Liver (tissue), 9 donors: ENCODE data around the gene ZNF592. TPM values are rescaled to one million over a fixed set of nuclear protein-coding genes. Genes with fewer than 3 reads are reported as not detected.
"Not testable (repeated sequence)": the region's sequence is repeated elsewhere in the genome, so short reads cannot be mapped to it uniquely, and the experiment has no call there.

ENCODE experiments used
- DNase-seq: peaks from one replicate; pipeline ENCODE4 v3.0.0-alpha.2; 2017; ENCODE audit warnings: low spot score
- H3K27ac ChIP-seq, 2 donors: one replicate each; pipeline ENCODE4 v1.7.0; 2013; ENCODE audit warnings: inconsistent platforms in 2 of 2, low read length in 2 of 2, control low read depth in 1 of 2, low read depth in 1 of 2, mild to moderate bottlenecking in 1 of 2
- H3K27me3 ChIP-seq, 4 donors: one replicate each; pipeline versions ENCODE4 v1.6.1 to v1.7.0; 2013; ENCODE audit warnings: low read length in 3 of 4, inconsistent platforms in 1 of 4, mild to moderate bottlenecking in 1 of 4, moderate library complexity in 1 of 4; ENCODE audit not compliant: control insufficient read depth in 4 of 4, insufficient read depth in 4 of 4
- H3K36me3 ChIP-seq, 4 donors: one replicate each; pipeline versions ENCODE4 v1.6.1 to v1.7.0; 2013; ENCODE audit warnings: low read length in 3 of 4, mild to moderate bottlenecking in 3 of 4, low read depth in 1 of 4, moderate library complexity in 1 of 4; ENCODE audit not compliant: control insufficient read depth in 4 of 4, insufficient read depth in 3 of 4
- H3K4me1 ChIP-seq, 4 donors: one replicate each; pipeline versions ENCODE4 v1.6.1 to v1.7.0; 2013; ENCODE audit warnings: low read length in 3 of 4, mild to moderate bottlenecking in 3 of 4, moderate library complexity in 1 of 4; ENCODE audit not compliant: control insufficient read depth in 4 of 4, insufficient read depth in 4 of 4
- H3K4me3 ChIP-seq, 3 donors: one replicate each; pipeline versions ENCODE4 v1.6.1 to v1.7.0; 2013; ENCODE audit warnings: low read length in 3 of 3, control low read depth in 1 of 3, low read depth in 1 of 3, mild to moderate bottlenecking in 1 of 3
- H3K9ac ChIP-seq, 2 donors: one replicate each; pipeline ENCODE4 v1.7.0; 2013; ENCODE audit warnings: low read length in 2 of 2, mild to moderate bottlenecking in 2 of 2, moderate library complexity in 2 of 2, control low read depth in 1 of 2, low read depth in 1 of 2
- H3K9me3 ChIP-seq, 4 donors: one replicate each; pipeline versions ENCODE4 v1.6.1 to v1.7.0; 2013; ENCODE audit warnings: low read length in 3 of 4; ENCODE audit not compliant: control insufficient read depth in 4 of 4
- CTCF ChIP-seq: fragments of 150-350 bp; IDR thresholded peaks from 2 replicates; pipeline ENCODE4 v1.5.1; 2017; ENCODE audit warnings: improper control_type of control experiment, low read depth, low read length; ENCODE audit not compliant: missing input control
- EGR1 ChIP-seq, 2 donors: IDR thresholded peaks; 2 replicates each; pipeline ENCODE4 v1.6.1; 2016 to 2018; ENCODE audit warnings: antibody characterized with exemption in 2 of 2, low read depth in 2 of 2
- FOXA1 ChIP-seq: IDR thresholded peaks from 2 replicates; pipeline ENCODE4 v1.6.1; 2016; ENCODE audit warnings: antibody characterized with exemption
- FOXA2 ChIP-seq: IDR thresholded peaks from 2 replicates; pipeline ENCODE4 v1.6.1; 2016; ENCODE audit warnings: antibody characterized with exemption
- GABPA ChIP-seq, 2 donors: IDR thresholded peaks in 1 of 2; conservative IDR thresholded peaks in 1 of 2; 2 replicates each; pipeline ENCODE4 v1.6.1; 2016; ENCODE audit warnings: antibody characterized with exemption in 2 of 2, mild to moderate bottlenecking in 1 of 2, moderate library complexity in 1 of 2
- HNF4A ChIP-seq, 2 donors: conservative IDR thresholded peaks; 2 replicates each; pipeline ENCODE4 v1.6.1; 2016; ENCODE audit warnings: antibody characterized with exemption in 2 of 2, mild to moderate bottlenecking in 2 of 2
- JUND ChIP-seq, 2 donors: IDR thresholded peaks; 2 replicates each; pipeline ENCODE4 v1.6.1; 2016; ENCODE audit warnings: antibody characterized with exemption in 2 of 2
- MAX ChIP-seq: IDR thresholded peaks from 2 replicates; pipeline ENCODE4 v1.6.1; 2016; ENCODE audit warnings: antibody characterized with exemption
- NR2F2 ChIP-seq: IDR thresholded peaks from 2 replicates; pipeline ENCODE4 v1.6.1; 2016; ENCODE audit warnings: antibody characterized with exemption
- RAD21 ChIP-seq, 2 donors: IDR thresholded peaks; 2 replicates each; pipeline ENCODE4 v1.6.1; 2016; ENCODE audit warnings: antibody characterized with exemption in 2 of 2, mild to moderate bottlenecking in 2 of 2
- REST ChIP-seq: IDR thresholded peaks from 2 replicates; pipeline ENCODE4 v1.6.1; 2016; ENCODE audit warnings: antibody characterized with exemption, mild to moderate bottlenecking
- RXRA ChIP-seq, 2 donors: IDR thresholded peaks; 2 replicates each; pipeline ENCODE4 v1.6.1; 2017 to 2018; ENCODE audit warnings: antibody characterized with exemption in 2 of 2, mild to moderate bottlenecking in 1 of 2
- TAF1 ChIP-seq: conservative IDR thresholded peaks from 2 replicates; pipeline ENCODE4 v1.6.1; 2016; ENCODE audit warnings: antibody characterized with exemption, mild to moderate bottlenecking
- YY1 ChIP-seq: IDR thresholded peaks from 2 replicates; pipeline ENCODE4 v1.6.1; 2016; ENCODE audit warnings: antibody characterized with exemption, mild to moderate bottlenecking
- WGBS: extraction: QIAGEN DNeasy Blood & Tissue Kit; methylation state at CpG from one replicate; pipeline ENCODE4 v1.1.7; 2013; 5-methylcytosine and 5-hydroxymethylcytosine counted together
- polyA plus RNA-seq, 2 donors: library from polyadenylated mRNA; stranded (reverse) in 1 of 2; unstranded in 1 of 2; fragments of 200-250 nt in 1 of 2; fragments of >200 nt in 1 of 2; fragmentation: Nextera tagmentation in 1 of 2; extraction: Ambion mirVana in 1 of 2; gene quantifications; one replicate each; pipeline versions ENCODE4 v1.2.1 to v1.2.3, GENCODE V29; 2013 to 2015
- total RNA-seq, 2 donors: library from RNA; depleted of rRNA; stranded (reverse); fragments of >200 nt; gene quantifications; one replicate each; pipeline ENCODE4 v1.2.3, GENCODE V29; 2014
- donor health status: healthy.
- donor health status: healthy.
- donor health status: healthy.
- donor health status: healthy.
- donor health status: healthy.

ZNF592 gene
- total and polyA plus RNA-seq, 4 donors, result 4.4 to 10.6 (median 7.5) TPM

GRCh38 chr15:84845631-84846030, 97.2 kb downstream of the ZNF592 start:
- peak; percentile 50 for DNase-seq
- 43% methylated on average over 7 of the region's 7 CpGs for WGBS
- Histone ChIP-seq H3K9ac (peak overlapping the region in 1 of 2 donors; percentile 72), H3K27ac (peak overlapping the region; percentile 85 to 95), H3K4me1 (peaks cover under 1 to 33% (median 12%) of the 10 kb centered on the region in 4 donors)
- H3K9me3 ChIP-seq, H3K27me3 ChIP-seq, H3K36me3 ChIP-seq, H3K4me3 ChIP-seq: not testable (repeated sequence)
- peak; percentile 86 to 88 for TF ChIP-seq RAD21 (IDR thresholded peaks at IDR 0.05)
- TF ChIP-seq CTCF, result peak; percentile 69
- peak in 1 of 2 donors; percentile 46 for TF ChIP-seq RXRA (IDR thresholded peaks at IDR 0.05)

GRCh38 chr15:84846269-84846668, 97.9 kb downstream of the ZNF592 start:
- Histone ChIP-seq H3K36me3 (no peaks in the 10 kb centered on the region), H3K4me1 (peaks cover 0 to 29% (median 10%) of the 10 kb centered on the region in 4 donors), H3K4me3 (no peak overlapping the region), H3K27ac (peak overlapping the region; percentile 85 to 95), H3K9ac (no peak overlapping the region), H3K27me3 (no peaks in the 10 kb centered on the region), H3K9me3 (no peaks in the 10 kb centered on the region)
- DNase-seq, result no peak
- TF ChIP-seq JUND (IDR thresholded peaks at IDR 0.05), result no peak
- TF ChIP-seq NR2F2, result no peak
- TF ChIP-seq FOXA1, result no peak
- no peak for TF ChIP-seq TAF1
- TF ChIP-seq FOXA2, result no peak
- TF ChIP-seq MAX, result no peak
- no peak for TF ChIP-seq REST
- TF ChIP-seq EGR1 (IDR thresholded peaks at IDR 0.05; ENCODE audit: low read depth in 2 of 2), result no peak
- TF ChIP-seq HNF4A (conservative IDR thresholded peaks at IDR 0.05), result no peak
- no peak for TF ChIP-seq GABPA (IDR thresholded peaks at IDR 0.05 in 1 of 2, conservative IDR thresholded peaks at IDR 0.05 in 1 of 2)
- 100% methylated on average over 1 of the region's 1 CpG for WGBS

- Histone ChIP-seq H3K4me3 (no peak overlapping the region), H3K36me3 (no peaks in the 10 kb centered on the region), H3K9ac (no peak overlapping the region), H3K27me3 (no peaks in the 10 kb centered on the region), H3K27ac (no peak overlapping the region), H3K4me1 (peaks cover 0 to 26% (median 10%) of the 10 kb centered on the region in 4 donors), H3K9me3 (no peaks in the 10 kb centered on the region)
- TF ChIP-seq FOXA1 (no peak), YY1 (no peak)
- no peak for DNase-seq
Measured at GRCh38 chr15:84847382-84847781, 99.0 kb downstream of the ZNF592 start.
